ENCODE data around the gene DDX1.

The DDX1 gene

GRCh38 chr2:15662026-15662425 is 70.4 kb downstream of the DDX1 start:
- no peak overlapping the region for H3K27ac ChIP-seq
- TF ChIP-seq CTCF (IDR thresholded peaks at IDR 0.05), result no peak
- TF ChIP-seq ZFX (IDR thresholded peaks at IDR 0.05; ENCODE audit: borderline replicate concordance), result no peak

- TF ChIP-seq CTCF (IDR thresholded peaks at IDR 0.05) (no peak), ZFX (IDR thresholded peaks at IDR 0.05; ENCODE audit: borderline replicate concordance) (no peak)
- no peak overlapping the region for H3K27ac ChIP-seq
Observed at GRCh38 chr2:15662579-15662978, 70.9 kb downstream of the DDX1 start.

GRCh38 chr2:15663802-15664201 is 72.1 kb downstream of the DDX1 start:
- TF ChIP-seq ZFX (IDR thresholded peaks at IDR 0.05; ENCODE audit: borderline replicate concordance) (no peak), CTCF (IDR thresholded peaks at IDR 0.05) (no peak)
- no peak overlapping the region for H3K27ac ChIP-seq

GRCh38 chr2:15664273-15665066 is 72.8 kb downstream of the DDX1 start:
- TF ChIP-seq ZFX (IDR thresholded peaks at IDR 0.05; ENCODE audit: borderline replicate concordance) (no peak), CTCF (IDR thresholded peaks at IDR 0.05) (no peak)
- H3K27ac ChIP-seq, result no peak overlapping the region

GRCh38 chr2:15665067-15665942 is 73.6 kb downstream of the DDX1 start:
- no peak for TF ChIP-seq ZFX (IDR thresholded peaks at IDR 0.05; ENCODE audit: borderline replicate concordance)
- TF ChIP-seq CTCF (IDR thresholded peaks at IDR 0.05), result no peak
- no peak overlapping the region for H3K27ac ChIP-seq

GRCh38 chr2:15665943-15666460 is 74.3 kb downstream of the DDX1 start:
- TF ChIP-seq ZFX (IDR thresholded peaks at IDR 0.05; ENCODE audit: borderline replicate concordance), result no peak
- no peak for TF ChIP-seq CTCF (IDR thresholded peaks at IDR 0.05)

More at GRCh38 chr2:15665943-15666460, 74.3 kb downstream of the DDX1 start:
- no peak overlapping the region for H3K27ac ChIP-seq
